PC-3 (cell line): Measurements from ENCODE around the gene NECAB2. TPM values are rescaled to one million over a fixed set of nuclear protein-coding genes. Genes with fewer than 3 reads are reported as not detected.

ENCODE experiments used
- ATAC-seq: fragments of 200-7000 bp; cut with Tn5 transposase; 2 replicates; pipeline ENCODE4 v1.9.1; 2020; ENCODE audit warnings: mild to moderate bottlenecking, moderate library complexity
- BruUV-seq: library from RNA; stranded (reverse); fragments of 400-500 nt; replicated peaks from 2 replicates; lab custom pipeline; 2021; lab: Mats Ljungman, UMichigan
- CTCF ChIA-PET: fragments of 300-600 bp; sonication (Branson Sonifier 250); formaldehyde crosslinking; loops from one replicate; lab custom pipeline; 2022; ENCODE audit warnings: antibody characterized with exemption; lab: Charles Lee
- POLR2A ChIA-PET: fragments of 300-600 bp; sonication (Branson Sonifier 250); formaldehyde crosslinking; loops from one replicate; lab custom pipeline; 2022; ENCODE audit warnings: antibody characterized with exemption; ENCODE audit not compliant: unreplicated experiment; lab: Charles Lee
- DNase-seq: peaks from one replicate; pipeline ENCODE4 v3.0.0-alpha.2; 2015
- H2AFZ ChIP-seq: fragments of 300-600 bp; sonication (generic); 2 replicates; pipeline ENCODE4 v1.6.0; 2016; ENCODE audit warnings: antibody characterized with exemption, low read length
- H3F3A ChIP-seq: fragments of 300-600 bp; sonication (generic); one replicate; pipeline ENCODE4 v1.6.0; 2017; ENCODE audit warnings: antibody characterized with exemption, low read length, control low read depth, mild to moderate bottlenecking; ENCODE audit not compliant: unreplicated experiment
- H3K27ac ChIP-seq: fragments of 300-600 bp; sonication (generic); 2 replicates; pipeline ENCODE4 v1.5.1; 2016; ENCODE audit warnings: mild to moderate bottlenecking, low read length
- H3K27me3 ChIP-seq: fragments of 300-600 bp; sonication (generic); 2 replicates; pipeline ENCODE4 v1.6.1; 2016; ENCODE audit warnings: low read length, mixed read lengths
- H3K36me3 ChIP-seq: fragments of 300-600 bp; sonication (generic); 2 replicates; pipeline ENCODE4 v1.6.1; 2016; ENCODE audit warnings: low read depth, mixed run types, low read length, mixed read lengths
- H3K4me1 ChIP-seq: fragments of 300-600 bp; sonication (generic); 2 replicates; pipeline ENCODE4 v1.5.1; 2016; ENCODE audit warnings: low read length; ENCODE audit not compliant: insufficient read depth
- H3K4me2 ChIP-seq: fragments of 300-600 bp; sonication (generic); 2 replicates; pipeline ENCODE4 v1.6.0; 2016; ENCODE audit warnings: low read length
- H3K4me3 ChIP-seq: fragments of 300-600 bp; sonication (generic); 2 replicates; pipeline ENCODE4 v1.5.1; 2016; ENCODE audit warnings: mild to moderate bottlenecking, low read length, mixed read lengths
- H3K79me2 ChIP-seq: fragments of 300-600 bp; sonication (generic); 2 replicates; pipeline ENCODE4 v1.6.1; 2017; ENCODE audit warnings: low read length, mixed read lengths
- H3K9ac ChIP-seq: fragments of 300-600 bp; sonication (generic); 2 replicates; pipeline ENCODE4 v1.6.0; 2016; ENCODE audit warnings: mild to moderate bottlenecking, low read length
- H3K9me2 ChIP-seq: fragments of 300-600 bp; sonication (generic); replicated peaks from 2 replicates; pipeline ENCODE4 v1.6.1; 2016; ENCODE audit warnings: mixed run types, low read length, mixed read lengths
- H3K9me3 ChIP-seq: fragments of 300-600 bp; sonication (generic); 2 replicates; pipeline ENCODE4 v1.6.1; 2016; ENCODE audit warnings: low read length, mixed read lengths
- H4K20me1 ChIP-seq: fragments of 300-600 bp; sonication (generic); 2 replicates; pipeline ENCODE4 v1.6.1; 2016; ENCODE audit warnings: low read length, mixed read lengths
- CTCF ChIP-seq: fragments of 300-600 bp; sonication (generic); conservative IDR thresholded peaks from 2 replicates; pipeline ENCODE4 v1.5.1; 2017; ENCODE audit warnings: antibody characterized with exemption, low read depth, mild to moderate bottlenecking, low read length
- EZH2 ChIP-seq: fragments of 300-600 bp; sonication (generic); IDR thresholded peaks from one replicate; pipeline ENCODE4 v1.6.1; 2017; ENCODE audit warnings: antibody characterized with exemption, mild to moderate bottlenecking, low read length; ENCODE audit not compliant: unreplicated experiment
- EZH2phosphoT487 ChIP-seq: fragments of 300-600 bp; sonication (generic); IDR thresholded peaks from 2 replicates; pipeline ENCODE4 v1.6.1; 2018; ENCODE audit warnings: mild to moderate bottlenecking, antibody characterized with exemption, low read length, borderline replicate concordance
- intact Hi-C: fragments of 100-400 bp; cut with micrococcal nuclease; formaldehyde crosslinking; loops from 2 replicates; pipeline ENCODE4 v1.9.0; 2023
- total RNA-seq: library from RNA; depleted of rRNA; stranded (reverse); fragments of >200 nt; gene quantifications from 2 replicates; pipeline ENCODE4 v1.2.3, GENCODE V29; 2014

NECAB2 gene
- total RNA-seq, 1 experiment from 2014 or later: 0.22 TPM

GRCh38 chr16:84033251-84034195, 65.5 kb downstream of the NECAB2 start:
- no peak for ATAC-seq
- no peaks in the 10 kb centered on the region for H3K9me2 ChIP-seq
- no peak for TF ChIP-seq EZH2phosphoT487
- no peak for TF ChIP-seq CTCF
- TF ChIP-seq EZH2: no peak
- H3K27me3 ChIP-seq: no peaks in the 10 kb centered on the region
- no peak overlapping the region for H3K4me3 ChIP-seq
- H3K4me1 ChIP-seq: no peaks in the 10 kb centered on the region
- no peak overlapping the region for H3K4me2 ChIP-seq
- no peaks in the 10 kb centered on the region for H4K20me1 ChIP-seq
- intact Hi-C loops: no loop called here
- CTCF ChIA-PET: no interaction called here
- H3K79me2 ChIP-seq: no peaks in the 10 kb centered on the region
- no TSS peak for BruUV-seq
- H3K27ac ChIP-seq: no peak overlapping the region
- H3K9ac ChIP-seq: no peak overlapping the region
- no peaks in the 10 kb centered on the region for H3K36me3 ChIP-seq
- no peaks in the 10 kb centered on the region for H3F3A ChIP-seq
- DNase-seq: no peak
- H2AFZ ChIP-seq: no peak overlapping the region
- H3K9me3 ChIP-seq: no peaks in the 10 kb centered on the region
- POLR2A ChIA-PET: no interaction called here

GRCh38 chr16:84034516-84034915, 66.5 kb downstream of the NECAB2 start:
- ATAC-seq (no peak), DNase-seq (no peak)
- no peaks in the 10 kb centered on the region for H3K79me2 ChIP-seq
- H3K27ac ChIP-seq: no peak overlapping the region
- no peaks in the 10 kb centered on the region for H4K20me1 ChIP-seq
- no peak overlapping the region for H3K4me2 ChIP-seq
- no peaks in the 10 kb centered on the region for H3K36me3 ChIP-seq
- CTCF ChIA-PET: no interaction called here
- intact Hi-C loops: no loop called here
- no peak overlapping the region for H3K9ac ChIP-seq
- H3K27me3 ChIP-seq: no peaks in the 10 kb centered on the region
- H3K9me2 ChIP-seq: no peaks in the 10 kb centered on the region
- H3K9me3 ChIP-seq: no peaks in the 10 kb centered on the region
- no peaks in the 10 kb centered on the region for H3F3A ChIP-seq
- TF ChIP-seq EZH2 (no peak), EZH2phosphoT487 (no peak), CTCF (no peak)
- POLR2A ChIA-PET: no interaction called here
- H2AFZ ChIP-seq: no peak overlapping the region
- no TSS peak for BruUV-seq
- no peaks in the 10 kb centered on the region for H3K4me1 ChIP-seq
- H3K4me3 ChIP-seq: no peak overlapping the region

- intact Hi-C loops: no loop called here
- BruUV-seq: no TSS peak
- H4K20me1 ChIP-seq: no peaks in the 10 kb centered on the region
- no peaks in the 10 kb centered on the region for H3K27me3 ChIP-seq
- POLR2A ChIA-PET: no interaction called here
- no peak overlapping the region for H3K4me3 ChIP-seq
- H3K9ac ChIP-seq: no peak overlapping the region
- no peaks in the 10 kb centered on the region for H3K4me1 ChIP-seq
- H2AFZ ChIP-seq: no peak overlapping the region
- no peaks in the 10 kb centered on the region for H3K9me3 ChIP-seq
- CTCF ChIA-PET: no interaction called here
- H3F3A ChIP-seq: no peaks in the 10 kb centered on the region
- H3K9me2 ChIP-seq: no peaks in the 10 kb centered on the region
- H3K4me2 ChIP-seq: no peak overlapping the region
- TF ChIP-seq CTCF (no peak), EZH2phosphoT487 (no peak), EZH2 (no peak)
- H3K79me2 ChIP-seq: no peaks in the 10 kb centered on the region
- ATAC-seq: no peak
- H3K27ac ChIP-seq: no peak overlapping the region
- no peaks in the 10 kb centered on the region for H3K36me3 ChIP-seq
- DNase-seq: no peak
Measured at GRCh38 chr16:84036131-84036530, 68.1 kb downstream of the NECAB2 start.
